Measurements from ENCODE around the gene ATP8A2. TPM values are rescaled to one million over a fixed set of nuclear protein-coding genes. Genes with fewer than 3 reads are reported as not detected.

ATP8A2 gene
- total and polyA plus RNA-seq, 9 donors, result 0.23 to 0.95 (median 0.35) TPM

- no peak overlapping the region for H3K27ac ChIP-seq
- intact Hi-C loops (cut with DNase I), result no loop called here
- DNase-seq, result no peak
- no peaks in the 10 kb centered on the region for H3K9me3 ChIP-seq
- no peak overlapping the region for H3K4me3 ChIP-seq
- H3K27me3 ChIP-seq, result no peaks in the 10 kb centered on the region
- TF ChIP-seq EP300 (IDR thresholded peaks at IDR 0.05) (no peak), POLR2A (IDR thresholded peaks at IDR 0.05) (no peak), CTCF (IDR thresholded peaks at IDR 0.05) (no peak)
- WGBS, 3 donors, result 74 to 86% (median 76%) methylated on average over 3 of the region's 3 CpGs
- H3K4me1 ChIP-seq (ENCODE audit: insufficient read depth), result no peaks in the 10 kb centered on the region
- no peaks in the 10 kb centered on the region for H3K36me3 ChIP-seq
Measured at GRCh38 chr13:25803641-25804040, 431.9 kb downstream of the ATP8A2 start.

GRCh38 chr13:25806264-25806974, 434.6 kb downstream of the ATP8A2 start:
- no peaks in the 10 kb centered on the region for H3K36me3 ChIP-seq
- no peak overlapping the region for H3K4me3 ChIP-seq
- no peaks in the 10 kb centered on the region for H3K27me3 ChIP-seq
- H3K4me1 ChIP-seq (ENCODE audit: insufficient read depth), result no peaks in the 10 kb centered on the region
- TF ChIP-seq POLR2A (IDR thresholded peaks at IDR 0.05) (no peak), EP300 (IDR thresholded peaks at IDR 0.05) (no peak), CTCF (IDR thresholded peaks at IDR 0.05) (no peak)
- no peaks in the 10 kb centered on the region for H3K9me3 ChIP-seq
- 75 to 82% (median 77%) methylated on average over 4 of the region's 4 CpGs for WGBS, 3 donors
- intact Hi-C loops (cut with DNase I), result no loop called here
- H3K27ac ChIP-seq, result no peak overlapping the region
- no peak for DNase-seq

GRCh38 chr13:25807562-25807961, 435.8 kb downstream of the ATP8A2 start:
- H3K27ac ChIP-seq, result no peak overlapping the region
- WGBS, 3 donors, result 73 to 84% (median 80%) methylated on average over 1 of the region's 1 CpG
- DNase-seq, result no peak
- no peak for TF ChIP-seq EP300 (IDR thresholded peaks at IDR 0.05)
- no peak for TF ChIP-seq POLR2A (IDR thresholded peaks at IDR 0.05)
- TF ChIP-seq CTCF (IDR thresholded peaks at IDR 0.05), result no peak
- H3K4me3 ChIP-seq, result no peak overlapping the region
- intact Hi-C loops (cut with DNase I), result no loop called here
- no peaks in the 10 kb centered on the region for H3K4me1 ChIP-seq (ENCODE audit: insufficient read depth)
- H3K36me3 ChIP-seq, result no peaks in the 10 kb centered on the region
- no peaks in the 10 kb centered on the region for H3K9me3 ChIP-seq
- no peaks in the 10 kb centered on the region for H3K27me3 ChIP-seq

GRCh38 chr13:25811506-25811905, 439.7 kb downstream of the ATP8A2 start:
- DNase-seq, result no peak
- H3K36me3 ChIP-seq, result no peaks in the 10 kb centered on the region
- WGBS, 3 donors, result 94 to 97% (median 95%) methylated on average over 3 of the region's 3 CpGs
- H3K4me3 ChIP-seq, result no peak overlapping the region
- TF ChIP-seq CTCF (IDR thresholded peaks at IDR 0.05), result no peak
- TF ChIP-seq EP300 (IDR thresholded peaks at IDR 0.05), result no peak
- TF ChIP-seq POLR2A (IDR thresholded peaks at IDR 0.05), result no peak
- H3K9me3 ChIP-seq, result no peaks in the 10 kb centered on the region
- no peaks in the 10 kb centered on the region for H3K27me3 ChIP-seq
- intact Hi-C loops (cut with DNase I), result no loop called here
- no peak overlapping the region for H3K27ac ChIP-seq
- H3K4me1 ChIP-seq (ENCODE audit: insufficient read depth), result no peaks in the 10 kb centered on the region
